ENCODE measurements around the gene PCDHGB3.

The PCDHGB3 gene

DNA sequence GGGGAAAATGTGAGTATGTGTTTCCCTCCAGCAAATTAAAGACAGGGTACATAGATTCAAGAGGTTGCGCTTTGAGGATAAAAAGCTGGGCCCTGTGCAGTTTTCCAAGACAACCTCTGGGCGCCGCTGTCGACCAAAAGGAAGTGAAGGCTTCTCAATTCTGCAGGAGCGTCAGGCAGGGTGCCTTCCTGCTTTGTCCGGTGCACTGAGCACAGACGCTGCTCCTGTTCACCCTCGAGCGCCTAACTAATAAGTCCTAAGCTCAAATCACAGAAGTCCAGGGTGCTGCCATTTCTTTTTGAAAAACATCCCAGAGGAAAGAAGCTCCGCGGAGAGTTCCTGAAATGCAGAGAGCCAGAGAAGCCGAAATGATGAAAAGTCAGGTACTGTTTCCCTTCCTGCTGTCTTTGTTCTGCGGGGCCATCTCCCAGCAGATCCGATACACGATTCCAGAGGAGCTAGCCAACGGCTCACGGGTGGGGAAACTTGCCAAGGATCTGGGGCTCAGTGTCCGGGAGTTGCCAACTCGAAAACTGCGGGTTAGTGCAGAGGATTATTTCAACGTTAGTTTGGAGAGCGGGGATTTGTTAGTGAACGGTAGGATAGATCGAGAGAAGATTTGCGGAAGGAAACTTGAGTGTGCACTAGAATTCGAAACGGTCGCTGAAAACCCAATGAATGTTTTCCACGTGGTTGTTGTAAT is 20.0 kb upstream of the PCDHGB3 start, which contains the start of gene PCDHGB1:
TSS of gene PCDHGB1 (plus strand) at position 183 of the 703 bp plus-strand sequence. CDS start at position 345, 162 bp downstream.
- TF ChIP-seq, protein P1, sequence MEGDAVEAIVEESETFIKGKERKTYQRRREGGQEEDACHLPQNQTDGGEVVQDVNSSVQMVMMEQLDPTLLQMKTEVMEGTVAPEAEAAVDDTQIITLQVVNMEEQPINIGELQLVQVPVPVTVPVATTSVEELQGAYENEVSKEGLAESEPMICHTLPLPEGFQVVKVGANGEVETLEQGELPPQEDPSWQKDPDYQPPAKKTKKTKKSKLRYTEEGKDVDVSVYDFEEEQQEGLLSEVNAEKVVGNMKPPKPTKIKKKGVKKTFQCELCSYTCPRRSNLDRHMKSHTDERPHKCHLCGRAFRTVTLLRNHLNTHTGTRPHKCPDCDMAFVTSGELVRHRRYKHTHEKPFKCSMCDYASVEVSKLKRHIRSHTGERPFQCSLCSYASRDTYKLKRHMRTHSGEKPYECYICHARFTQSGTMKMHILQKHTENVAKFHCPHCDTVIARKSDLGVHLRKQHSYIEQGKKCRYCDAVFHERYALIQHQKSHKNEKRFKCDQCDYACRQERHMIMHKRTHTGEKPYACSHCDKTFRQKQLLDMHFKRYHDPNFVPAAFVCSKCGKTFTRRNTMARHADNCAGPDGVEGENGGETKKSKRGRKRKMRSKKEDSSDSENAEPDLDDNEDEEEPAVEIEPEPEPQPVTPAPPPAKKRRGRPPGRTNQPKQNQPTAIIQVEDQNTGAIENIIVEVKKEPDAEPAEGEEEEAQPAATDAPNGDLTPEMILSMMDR (IDR thresholded peaks at IDR 0.05; ENCODE audit: low read depth, low read length, missing control alignments) = peak; percentile 79
- peak; percentile 55 for DNase-seq (ENCODE audit: low read depth)
- H3K4me3 ChIP-seq (ENCODE audit: low read depth, low read length) = peak within 1 kb of the TSS; percentile 53

DNA sequence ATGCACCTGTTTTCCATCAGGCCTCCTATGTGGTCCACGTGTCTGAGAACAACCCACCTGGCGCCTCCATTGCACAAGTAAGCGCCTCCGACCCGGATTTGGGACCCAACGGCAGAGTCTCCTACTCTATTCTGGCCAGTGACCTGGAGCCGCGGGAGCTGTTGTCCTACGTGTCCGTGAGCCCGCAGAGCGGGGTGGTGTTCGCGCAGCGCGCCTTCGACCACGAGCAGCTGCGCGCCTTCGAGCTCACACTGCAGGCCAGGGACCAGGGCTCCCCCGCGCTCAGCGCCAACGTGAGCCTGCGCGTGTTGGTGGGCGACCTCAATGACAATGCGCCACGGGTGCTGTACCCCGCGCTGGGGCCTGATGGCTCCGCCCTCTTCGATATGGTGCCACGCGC is 18.5 kb upstream of the PCDHGB3 start:
- DNase-seq (ENCODE audit: low read depth) = no peak
- no peak overlapping the region for H3K4me3 ChIP-seq (ENCODE audit: low read depth, low read length)
- TF ChIP-seq, protein P1 (IDR thresholded peaks at IDR 0.05; ENCODE audit: low read depth, low read length, missing control alignments) = no peak

DNA sequence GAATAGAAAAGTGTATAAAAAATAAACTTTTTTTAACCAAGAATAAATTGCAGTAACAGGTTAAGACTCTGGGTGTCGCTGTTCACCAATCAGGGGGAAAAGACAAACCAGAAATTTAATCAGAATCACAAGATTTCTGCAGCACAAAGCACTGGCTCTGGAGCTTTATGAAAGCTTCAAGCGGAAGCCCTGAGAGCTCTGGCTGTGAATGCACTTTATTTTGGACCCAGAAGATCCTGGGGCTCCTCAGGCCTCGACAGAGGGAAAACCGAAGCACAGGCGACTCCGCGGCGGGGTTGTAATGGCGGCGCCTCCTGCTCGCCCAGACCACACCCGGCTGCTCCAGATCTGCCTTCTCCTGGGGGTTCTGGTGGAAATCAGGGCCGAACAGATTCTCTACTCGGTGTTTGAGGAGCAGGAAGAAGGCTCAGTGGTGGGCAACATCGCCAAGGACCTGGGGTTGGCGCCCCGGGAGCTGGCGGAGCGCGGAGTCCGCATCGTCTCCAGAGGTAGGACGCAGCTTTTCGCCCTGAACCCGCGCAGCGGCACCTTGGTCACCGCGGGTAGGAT is 15.1 kb upstream of the PCDHGB3 start, which contains the start of gene PCDHGA4:
TSS of gene PCDHGA4 (plus strand) at position 122 of the 570 bp plus-strand sequence. CDS start at position 209, 87 bp downstream.
- H3K4me3 ChIP-seq (ENCODE audit: low read depth, low read length) = no peak within 1 kb of the TSS
- DNase-seq (ENCODE audit: low read depth) = no peak
- TF ChIP-seq, protein P1 (IDR thresholded peaks at IDR 0.05; ENCODE audit: low read depth, low read length, missing control alignments) = peak; percentile 37

DNA sequence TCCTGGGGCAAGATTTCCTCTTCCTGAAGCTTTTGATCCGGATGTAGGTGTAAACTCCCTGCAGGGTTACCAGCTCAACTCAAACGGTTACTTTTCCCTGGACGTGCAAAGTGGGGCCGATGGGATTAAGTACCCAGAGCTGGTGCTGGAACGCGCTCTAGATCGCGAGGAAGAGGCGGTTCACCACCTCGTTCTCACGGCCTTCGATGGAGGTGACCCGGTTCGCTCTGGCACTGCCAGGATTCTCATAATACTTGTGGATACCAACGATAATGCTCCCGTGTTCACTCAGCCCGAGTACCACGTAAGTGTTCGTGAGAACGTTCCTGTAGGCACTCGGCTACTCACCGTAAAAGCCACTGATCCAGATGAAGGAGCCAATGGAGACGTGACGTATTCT is 14.4 kb upstream of the PCDHGB3 start:
- no peak for DNase-seq (ENCODE audit: low read depth)
- TF ChIP-seq, protein P1 (IDR thresholded peaks at IDR 0.05; ENCODE audit: low read depth, low read length, missing control alignments) = no peak
- H3K4me3 ChIP-seq (ENCODE audit: low read depth, low read length) = no peak overlapping the region

DNA sequence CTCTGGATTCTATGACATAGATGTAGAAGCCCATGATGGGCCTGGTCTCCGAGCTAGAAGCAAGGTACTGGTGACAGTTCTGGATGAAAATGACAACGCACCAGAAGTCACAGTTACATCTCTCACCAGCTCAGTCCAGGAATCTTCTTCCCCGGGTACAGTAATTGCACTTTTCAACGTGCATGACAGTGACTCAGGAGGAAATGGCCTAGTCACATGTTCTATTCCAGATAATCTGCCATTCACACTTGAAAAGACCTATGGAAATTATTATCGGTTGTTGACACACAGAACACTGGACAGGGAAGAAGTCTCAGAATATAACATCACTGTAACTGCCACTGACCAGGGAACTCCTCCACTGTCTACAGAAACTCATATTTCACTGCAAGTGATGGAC is 13.9 kb upstream of the PCDHGB3 start:
- TF ChIP-seq, protein P1 (IDR thresholded peaks at IDR 0.05; ENCODE audit: low read depth, low read length, missing control alignments) = no peak
- DNase-seq (ENCODE audit: low read depth) = no peak
- H3K4me3 ChIP-seq (ENCODE audit: low read depth, low read length) = no peak overlapping the region

DNA sequence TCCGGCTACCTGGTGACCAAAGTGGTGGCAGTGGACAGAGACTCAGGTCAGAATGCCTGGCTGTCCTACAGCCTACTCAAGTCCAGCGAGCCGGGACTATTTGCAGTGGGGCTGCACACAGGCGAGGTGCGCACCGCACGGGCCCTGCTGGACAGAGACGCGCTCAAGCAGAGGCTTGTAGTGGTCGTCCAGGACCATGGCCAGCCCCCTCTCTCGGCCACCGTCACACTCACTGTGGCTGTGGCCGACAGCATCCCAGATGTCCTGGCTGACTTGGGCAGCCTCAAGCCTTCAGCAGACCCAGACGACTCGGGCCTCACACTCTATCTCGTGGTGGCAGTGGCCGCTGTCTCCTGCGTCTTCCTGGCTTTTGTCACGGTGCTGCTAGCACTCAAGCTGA is 13.1 kb upstream of the PCDHGB3 start:
- TF ChIP-seq, protein P1 (IDR thresholded peaks at IDR 0.05; ENCODE audit: low read depth, low read length, missing control alignments) = no peak
- no peak for DNase-seq (ENCODE audit: low read depth)
- H3K4me3 ChIP-seq (ENCODE audit: low read depth, low read length) = no peak overlapping the region

All from GM12864 (cell line).